ENCODE data around the gene PACRGL.

Gene PACRGL

GRCh38 chr4:20752641-20753040, 52.4 kb downstream of the PACRGL start:
- Histone ChIP-seq H3K4me1 (ENCODE audit: insufficient read depth, low read length) (no peaks in the 10 kb centered on the region), H3K27me3 (ENCODE audit: insufficient read depth, low read length, poor library complexity) (no peaks in the 10 kb centered on the region), H3K27ac (ENCODE audit: low read length) (no peak overlapping the region), H3K4me2 (ENCODE audit: insufficient read depth, low read length) (no peak overlapping the region), H4K20me1 (ENCODE audit: insufficient read depth, low read length) (no peaks in the 10 kb centered on the region), H3K79me2 (ENCODE audit: insufficient read depth, low read length) (no peaks in the 10 kb centered on the region), H2AFZ (ENCODE audit: low read depth, low read length) (no peak overlapping the region), H3K9ac (ENCODE audit: low read depth, low read length) (no peak overlapping the region), H3K9me3 (ENCODE audit: insufficient read depth, low read length, severe bottlenecking) (no peaks in the 10 kb centered on the region), H3K4me3 (ENCODE audit: low read depth in 1 of 2, low read length in 2 of 2) (no peak overlapping the region), H3K36me3 (ENCODE audit: insufficient read depth, low read length) (peaks cover 18% of the 10 kb centered on the region)
- ATAC-seq (ENCODE audit: insufficient read depth, low read depth) (no peak), DNase-seq (no peak)
- TF ChIP-seq CTCF (IDR thresholded peaks at IDR 0.05; ENCODE audit: borderline replicate concordance, extremely low read depth, low read length, poor library complexity, severe bottlenecking) (no peak), EZH2 (IDR thresholded peaks at IDR 0.05; ENCODE audit: borderline replicate concordance, low read depth, low read length, severe bottlenecking) (no peak)

- DNase-seq: no peak
- Histone ChIP-seq H3K79me2 (ENCODE audit: insufficient read depth, low read length) (no peaks in the 10 kb centered on the region), H3K4me2 (ENCODE audit: insufficient read depth, low read length) (no peak overlapping the region), H3K27me3 (ENCODE audit: insufficient read depth, low read length, poor library complexity) (no peaks in the 10 kb centered on the region), H3K9ac (ENCODE audit: low read depth, low read length) (no peak overlapping the region), H2AFZ (ENCODE audit: low read depth, low read length) (no peak overlapping the region), H3K36me3 (ENCODE audit: insufficient read depth, low read length) (peaks cover 18% of the 10 kb centered on the region), H3K9me3 (ENCODE audit: insufficient read depth, low read length, severe bottlenecking) (no peaks in the 10 kb centered on the region), H3K4me1 (ENCODE audit: insufficient read depth, low read length) (no peaks in the 10 kb centered on the region), H3K4me3 (ENCODE audit: low read depth in 1 of 2, low read length in 2 of 2) (no peak overlapping the region), H3K27ac (ENCODE audit: low read length) (no peak overlapping the region), H4K20me1 (ENCODE audit: insufficient read depth, low read length) (no peaks in the 10 kb centered on the region)
- ATAC-seq (ENCODE audit: insufficient read depth, low read depth): no peak
- no peak for TF ChIP-seq CTCF (IDR thresholded peaks at IDR 0.05; ENCODE audit: borderline replicate concordance, extremely low read depth, low read length, poor library complexity, severe bottlenecking)
- no peak for TF ChIP-seq EZH2 (IDR thresholded peaks at IDR 0.05; ENCODE audit: borderline replicate concordance, low read depth, low read length, severe bottlenecking)
Observed at GRCh38 chr4:20754036-20754435, 53.8 kb downstream of the PACRGL start.

- H2AFZ ChIP-seq (ENCODE audit: low read depth, low read length): no peak overlapping the region
- DNase-seq (no peak), ATAC-seq (ENCODE audit: insufficient read depth, low read depth) (no peak)
- H3K4me2 ChIP-seq (ENCODE audit: insufficient read depth, low read length): no peak overlapping the region
- TF ChIP-seq EZH2 (IDR thresholded peaks at IDR 0.05; ENCODE audit: borderline replicate concordance, low read depth, low read length, severe bottlenecking): no peak
- no peak for TF ChIP-seq CTCF (IDR thresholded peaks at IDR 0.05; ENCODE audit: borderline replicate concordance, extremely low read depth, low read length, poor library complexity, severe bottlenecking)
- H3K36me3 ChIP-seq (ENCODE audit: insufficient read depth, low read length): no peaks in the 10 kb centered on the region
- no peaks in the 10 kb centered on the region for H3K4me1 ChIP-seq (ENCODE audit: insufficient read depth, low read length)
- H3K27ac ChIP-seq (ENCODE audit: low read length): no peak overlapping the region
- no peak overlapping the region for H3K4me3 ChIP-seq (ENCODE audit: low read depth in 1 of 2, low read length in 2 of 2)
- H3K27me3 ChIP-seq (ENCODE audit: insufficient read depth, low read length, poor library complexity): no peaks in the 10 kb centered on the region
- H4K20me1 ChIP-seq (ENCODE audit: insufficient read depth, low read length): no peaks in the 10 kb centered on the region
- H3K79me2 ChIP-seq (ENCODE audit: insufficient read depth, low read length): no peaks in the 10 kb centered on the region
- H3K9ac ChIP-seq (ENCODE audit: low read depth, low read length): no peak overlapping the region
- no peaks in the 10 kb centered on the region for H3K9me3 ChIP-seq (ENCODE audit: insufficient read depth, low read length, severe bottlenecking)
Observed at GRCh38 chr4:20760053-20760452, 59.8 kb downstream of the PACRGL start.

- no peak for DNase-seq
- no peaks in the 10 kb centered on the region for H3K36me3 ChIP-seq (ENCODE audit: insufficient read depth, low read length)
- ATAC-seq (ENCODE audit: insufficient read depth, low read depth): no peak
- no peak overlapping the region for H3K4me2 ChIP-seq (ENCODE audit: insufficient read depth, low read length)
- TF ChIP-seq CTCF (IDR thresholded peaks at IDR 0.05; ENCODE audit: borderline replicate concordance, extremely low read depth, low read length, poor library complexity, severe bottlenecking) (no peak), EZH2 (IDR thresholded peaks at IDR 0.05; ENCODE audit: borderline replicate concordance, low read depth, low read length, severe bottlenecking) (no peak)
- no peak overlapping the region for H2AFZ ChIP-seq (ENCODE audit: low read depth, low read length)
- H3K4me1 ChIP-seq (ENCODE audit: insufficient read depth, low read length): no peaks in the 10 kb centered on the region
- no peak overlapping the region for H3K9ac ChIP-seq (ENCODE audit: low read depth, low read length)
- no peaks in the 10 kb centered on the region for H4K20me1 ChIP-seq (ENCODE audit: insufficient read depth, low read length)
- H3K9me3 ChIP-seq (ENCODE audit: insufficient read depth, low read length, severe bottlenecking): no peaks in the 10 kb centered on the region
- no peak overlapping the region for H3K4me3 ChIP-seq (ENCODE audit: low read depth in 1 of 2, low read length in 2 of 2)
- H3K27ac ChIP-seq (ENCODE audit: low read length): no peak overlapping the region
- H3K79me2 ChIP-seq (ENCODE audit: insufficient read depth, low read length): no peaks in the 10 kb centered on the region
- no peaks in the 10 kb centered on the region for H3K27me3 ChIP-seq (ENCODE audit: insufficient read depth, low read length, poor library complexity)
Observed at GRCh38 chr4:20761382-20761781, 61.1 kb downstream of the PACRGL start.

All from DND-41 (cell line).